Keratinocyte (primary cell): ENCODE measurements around the gene ACVR1. TPM values are rescaled to one million over a fixed set of nuclear protein-coding genes. Genes with fewer than 3 reads are reported as not detected.

ENCODE experiments used
- DNase-seq: peaks from one replicate; pipeline ENCODE4 v3.0.0-alpha.2; 2011; ENCODE audit warnings: low read depth, missing footprints, low spot score
- FAIRE-seq: peaks from 2 replicates; lab custom pipeline; 2011; peaks lifted over from hg19 to GRCh38; lab: Jason Lieb, UNC
- H2AFZ ChIP-seq: 2 replicates; pipeline ENCODE4 v1.6.0; 2012; ENCODE audit warnings: low read length, control low read depth, inconsistent platforms; ENCODE audit not compliant: control insufficient read depth
- H3K27ac ChIP-seq: 2 replicates; pipeline ENCODE4 v1.5.1; 2011; ENCODE audit warnings: low read length; ENCODE audit not compliant: control insufficient read depth, insufficient read depth
- H3K27me3 ChIP-seq: 3 replicates; pipeline ENCODE4 v1.6.0; 2011; ENCODE audit warnings: low read length; ENCODE audit not compliant: control insufficient read depth, insufficient read depth; ENCODE audit errors: extremely low read depth
- H3K36me3 ChIP-seq, 2 experiments: 2 replicates in 1 of 2; 3 replicates in 1 of 2; pipeline ENCODE4 v1.5.1; 2011; ENCODE audit warnings: low read length in 2 of 2, mild to moderate bottlenecking in 1 of 2; ENCODE audit not compliant: control insufficient read depth in 2 of 2, insufficient read depth in 2 of 2; ENCODE audit errors: extremely low read depth in 1 of 2
- H3K4me1 ChIP-seq: 3 replicates; pipeline ENCODE4 v1.5.1; 2011; ENCODE audit warnings: low read length; ENCODE audit not compliant: control insufficient read depth, insufficient read depth; ENCODE audit errors: extremely low read depth
- H3K4me2 ChIP-seq: 3 replicates; pipeline ENCODE4 v1.6.0; 2011; ENCODE audit warnings: low read depth, low read length; ENCODE audit not compliant: control insufficient read depth, insufficient read depth; ENCODE audit errors: extremely low read depth
- H3K4me3 ChIP-seq, 3 experiments: fragments of 200-600 bp in 1 of 3; sonication (generic) in 1 of 3; 2 replicates in 2 of 3; 3 replicates in 1 of 3; pipeline ENCODE4 v1.5.1; 2011 to 2016; ENCODE audit warnings: low read length in 3 of 3, mild to moderate bottlenecking in 3 of 3, control low read depth in 2 of 3, inconsistent platforms in 1 of 3, low read depth in 1 of 3, mixed read lengths in 1 of 3, mixed run types in 1 of 3, moderate library complexity in 1 of 3; ENCODE audit not compliant: control insufficient read depth in 2 of 3, insufficient read depth in 2 of 3; ENCODE audit errors: extremely low read depth in 1 of 3
- H3K79me2 ChIP-seq: 2 replicates; pipeline ENCODE4 v1.6.0; 2012; ENCODE audit warnings: low read length; ENCODE audit not compliant: control insufficient read depth, insufficient read depth
- H3K9ac ChIP-seq: 3 replicates; pipeline ENCODE4 v1.6.0; 2011; ENCODE audit warnings: low read length; ENCODE audit not compliant: control insufficient read depth, insufficient read depth; ENCODE audit errors: extremely low read depth
- H3K9me1 ChIP-seq: 3 replicates; pipeline ENCODE4 v1.6.0; 2011; ENCODE audit warnings: low read length; ENCODE audit not compliant: control insufficient read depth, insufficient read depth; ENCODE audit errors: extremely low read depth
- H3K9me3 ChIP-seq: 2 replicates; pipeline ENCODE4 v1.5.1; 2012; ENCODE audit warnings: low read depth, low read length; ENCODE audit not compliant: control insufficient read depth
- H4K20me1 ChIP-seq: 3 replicates; pipeline ENCODE4 v1.6.0; 2011; ENCODE audit warnings: low read length; ENCODE audit not compliant: control insufficient read depth, insufficient read depth; ENCODE audit errors: extremely low read depth
- EZH2 ChIP-seq: IDR thresholded peaks from one replicate; pipeline ENCODE4 v1.6.1; 2012; ENCODE audit warnings: inconsistent platforms, mild to moderate bottlenecking, low read length, moderate library complexity
- dilution Hi-C: fragments of 300-500 bp; cut with MboI; formaldehyde crosslinking; loops from one replicate; pipeline ENCODE4 v1.7.0; 2020; ENCODE audit warnings: low sequenced_read_pairs; ENCODE audit not compliant: extremely low pct_ligation_motif_present
- polyA plus RNA-seq, 5 experiments: library from polyadenylated mRNA; depleted of rRNA in 3 of 5; stranded (reverse) in 3 of 5; stranded (forward) in 1 of 5; unstranded in 1 of 5; fragments of >200 nt; gene quantifications; 1 replicate in 1 of 5; 2 replicates in 3 of 5; 3 replicates in 1 of 5; pipeline versions ENCODE4 v1.2.1 to v1.2.3, GENCODE V29; 2011 to 2012; ENCODE audit warnings: missing spikeins in 2 of 5, low read depth in 1 of 5, low replicate concordance in 1 of 5
- TF ChIP-seq, protein P1 (sequence below), 3 experiments: IDR thresholded peaks in 1 of 3; conservative IDR thresholded peaks in 1 of 3; optimal IDR thresholded peaks in 1 of 3; 2 replicates in 2 of 3; 3 replicates in 1 of 3; pipeline versions ENCODE3 to v1.5.1; 2011; ENCODE audit warnings: low read length in 3 of 3, mild to moderate bottlenecking in 3 of 3, moderate library complexity in 2 of 3, control low read depth in 1 of 3, inconsistent platforms in 1 of 3; ENCODE audit not compliant: insufficient read depth in 2 of 3; ENCODE audit errors: extremely low read depth in 1 of 3

Gene ACVR1
- polyA plus RNA-seq, 1 donor (not counting 4 experiments of a cell fraction or from before 2014, with no cell fraction given) = 30.8 TPM

DNA sequence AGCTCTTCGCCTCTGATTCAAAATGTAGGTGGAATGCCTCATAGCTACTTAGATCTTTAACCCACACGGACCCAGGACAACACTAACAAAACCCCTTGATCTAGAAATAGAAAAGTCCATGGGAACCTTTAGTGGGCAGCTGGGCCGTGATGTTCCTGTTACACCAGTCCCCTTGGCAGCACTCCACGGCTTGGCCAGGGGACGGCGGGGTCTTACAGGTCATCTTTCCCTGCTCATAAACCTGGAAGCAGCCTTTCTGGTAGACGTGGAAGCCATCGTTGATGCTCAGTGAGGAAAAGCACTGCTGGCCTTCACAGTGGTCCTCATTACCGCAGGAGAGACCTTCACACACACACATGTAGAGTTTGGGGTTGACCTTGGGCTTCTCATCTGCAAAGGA, 95.9 kb downstream of the ACVR1 start:
- dilution Hi-C loops = no loop called here
- Histone ChIP-seq H3K9ac (no peak overlapping the region), H3K9me3 (no peaks in the 10 kb centered on the region), H2AFZ (no peak overlapping the region), H3K9me1 (no peaks in the 10 kb centered on the region), H3K79me2 (peaks cover 5% of the 10 kb centered on the region), H3K27me3 (no peaks in the 10 kb centered on the region), H3K4me3 (no peak overlapping the region), H3K27ac (no peak overlapping the region), H3K4me2 (no peak overlapping the region), H4K20me1 (no peaks in the 10 kb centered on the region), H3K36me3 (peaks cover 6 to 8% of the 10 kb centered on the region in 2 experiments), H3K4me1 (peaks cover 26% of the 10 kb centered on the region)
- DNase-seq (no peak), FAIRE-seq (no peak)
- no peak for TF ChIP-seq EZH2
- TF ChIP-seq, protein P1, sequence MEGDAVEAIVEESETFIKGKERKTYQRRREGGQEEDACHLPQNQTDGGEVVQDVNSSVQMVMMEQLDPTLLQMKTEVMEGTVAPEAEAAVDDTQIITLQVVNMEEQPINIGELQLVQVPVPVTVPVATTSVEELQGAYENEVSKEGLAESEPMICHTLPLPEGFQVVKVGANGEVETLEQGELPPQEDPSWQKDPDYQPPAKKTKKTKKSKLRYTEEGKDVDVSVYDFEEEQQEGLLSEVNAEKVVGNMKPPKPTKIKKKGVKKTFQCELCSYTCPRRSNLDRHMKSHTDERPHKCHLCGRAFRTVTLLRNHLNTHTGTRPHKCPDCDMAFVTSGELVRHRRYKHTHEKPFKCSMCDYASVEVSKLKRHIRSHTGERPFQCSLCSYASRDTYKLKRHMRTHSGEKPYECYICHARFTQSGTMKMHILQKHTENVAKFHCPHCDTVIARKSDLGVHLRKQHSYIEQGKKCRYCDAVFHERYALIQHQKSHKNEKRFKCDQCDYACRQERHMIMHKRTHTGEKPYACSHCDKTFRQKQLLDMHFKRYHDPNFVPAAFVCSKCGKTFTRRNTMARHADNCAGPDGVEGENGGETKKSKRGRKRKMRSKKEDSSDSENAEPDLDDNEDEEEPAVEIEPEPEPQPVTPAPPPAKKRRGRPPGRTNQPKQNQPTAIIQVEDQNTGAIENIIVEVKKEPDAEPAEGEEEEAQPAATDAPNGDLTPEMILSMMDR (optimal IDR thresholded peaks at IDR 0.05 in 1 of 3, IDR thresholded peaks at IDR 0.05 in 1 of 3, conservative IDR thresholded peaks at IDR 0.05 in 1 of 3; ENCODE audit: extremely low read depth in 1 of 3, insufficient read depth in 2 of 3, low read length in 3 of 3) = no peak

DNA sequence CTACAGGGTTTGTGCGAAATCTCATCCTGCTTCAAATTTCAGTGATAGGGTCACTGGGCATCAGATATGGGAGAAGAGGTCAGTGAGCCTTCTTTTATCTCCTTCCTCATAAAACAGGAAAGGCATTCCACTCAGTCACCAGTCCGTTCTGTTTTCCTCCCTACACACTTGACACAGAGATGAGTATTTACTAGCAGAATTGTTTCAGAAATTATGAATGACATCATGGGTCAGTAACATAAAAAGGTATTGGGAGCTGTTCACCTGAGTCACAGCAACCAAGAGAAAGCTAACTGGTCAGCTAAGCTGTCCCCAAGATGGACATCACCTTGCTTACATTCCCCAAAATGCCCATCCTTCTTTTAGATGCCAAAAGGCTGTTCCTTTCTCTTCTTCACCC, 96.3 kb downstream of the ACVR1 start:
- TF ChIP-seq, protein P1 (optimal IDR thresholded peaks at IDR 0.05 in 1 of 3, IDR thresholded peaks at IDR 0.05 in 1 of 3, conservative IDR thresholded peaks at IDR 0.05 in 1 of 3; ENCODE audit: extremely low read depth in 1 of 3, insufficient read depth in 2 of 3, low read length in 3 of 3) = no peak
- TF ChIP-seq EZH2 = no peak
- no peaks in the 10 kb centered on the region for H3K9me1 ChIP-seq
- H3K27me3 ChIP-seq = no peaks in the 10 kb centered on the region
- H2AFZ ChIP-seq = no peak overlapping the region
- no peak overlapping the region for H3K4me3 ChIP-seq
- peaks cover 22% of the 10 kb centered on the region for H3K4me1 ChIP-seq
- H3K27ac ChIP-seq = no peak overlapping the region
- DNase-seq = no peak
- H3K79me2 ChIP-seq = peaks cover 5% of the 10 kb centered on the region
- H3K9ac ChIP-seq = no peak overlapping the region
- dilution Hi-C loops = loop anchor here (10.0 kb wide), 1 partner anchor 225 kb away; no protein-coding TSS in a partner anchor
- no peaks in the 10 kb centered on the region for H3K9me3 ChIP-seq
- no peaks in the 10 kb centered on the region for H4K20me1 ChIP-seq
- H3K36me3 ChIP-seq = peaks cover 6 to 11% of the 10 kb centered on the region in 2 experiments
- FAIRE-seq = no peak
- no peak overlapping the region for H3K4me2 ChIP-seq
